NCI-H226 (cell line): ENCODE results near the gene COBL.

Experiments
- DNase-seq: peaks from one replicate; pipeline ENCODE4 v3.0.0-alpha.2; 2015

COBL gene

DNA sequence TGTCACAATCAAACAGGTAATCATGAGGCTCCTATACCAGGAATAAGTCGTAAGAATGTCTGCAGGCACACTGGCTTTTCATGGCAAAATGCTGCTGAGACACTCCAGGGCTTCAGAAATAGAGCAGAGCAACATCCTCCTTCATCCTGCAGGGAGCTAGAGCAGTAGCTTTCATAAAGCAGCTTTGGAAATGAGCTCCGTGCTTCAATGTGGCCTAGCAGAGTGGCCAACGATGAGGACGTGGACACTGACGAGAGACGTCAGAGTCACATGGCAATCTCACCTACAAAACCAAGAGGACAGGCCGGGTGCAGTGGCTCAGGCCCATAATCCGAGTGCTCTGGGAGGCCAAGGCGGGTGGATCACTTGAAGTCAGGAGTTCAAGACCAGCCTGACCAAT, 9.8 kb downstream of the COBL start:
- no peak for DNase-seq

DNA sequence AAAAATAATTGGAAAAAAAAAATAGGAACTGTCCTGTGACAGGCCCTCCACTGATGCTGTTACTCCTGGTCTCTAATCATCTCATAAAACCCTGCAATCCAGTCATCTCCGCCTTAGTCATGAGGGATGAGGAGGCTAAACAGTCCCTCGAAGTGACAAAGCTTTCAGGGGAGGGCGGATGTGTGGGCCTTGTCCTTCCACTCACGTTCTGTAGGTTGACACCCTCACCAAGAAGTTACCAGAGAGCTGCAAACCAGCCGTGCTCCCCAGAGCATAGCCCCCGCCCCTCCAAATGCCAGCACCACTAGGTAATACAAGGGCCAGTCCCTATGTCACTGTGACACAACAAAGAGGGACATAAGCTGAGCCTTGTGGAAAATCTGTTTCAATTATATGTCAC, 11.9 kb downstream of the COBL start:
- DNase-seq = no peak

DNA sequence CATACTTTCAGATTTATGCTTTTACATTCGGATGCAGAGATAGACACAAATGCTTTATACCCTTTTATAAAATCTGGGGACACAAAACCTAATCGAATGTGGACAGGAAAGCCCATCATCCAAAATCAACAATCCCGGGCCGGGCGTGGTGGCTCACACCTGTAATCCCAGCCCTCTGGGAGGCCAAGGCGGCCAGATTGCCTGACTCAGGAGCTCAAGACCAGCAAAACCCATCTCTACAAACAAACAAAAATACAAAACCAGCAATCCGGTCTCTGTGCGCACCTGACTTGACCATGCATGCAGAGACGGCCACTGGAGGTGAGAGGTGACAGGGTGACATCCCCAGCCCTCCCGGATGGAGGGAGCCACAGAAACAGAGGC, 13.5 kb downstream of the COBL start:
- no peak for DNase-seq

DNA sequence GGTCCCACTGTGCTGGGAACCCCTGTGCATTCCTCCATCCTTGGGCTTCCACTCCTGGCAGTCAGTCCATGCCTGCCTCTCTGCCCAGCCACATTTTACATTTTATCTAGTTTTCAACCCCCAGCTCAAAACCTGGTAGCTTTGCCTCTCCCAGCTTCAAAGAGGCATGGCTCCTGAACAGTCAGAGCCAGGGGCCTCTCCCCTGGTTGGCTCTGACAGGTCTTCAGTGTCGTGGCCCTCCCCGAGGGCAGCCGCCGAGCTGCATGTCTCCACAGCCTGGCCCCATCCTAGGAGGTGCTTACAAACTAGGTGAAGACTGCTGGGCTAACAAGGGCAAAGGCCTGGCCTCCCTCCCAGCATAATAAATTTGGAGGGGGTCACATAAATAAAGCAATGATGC, 14.8 kb downstream of the COBL start:
- DNase-seq = no peak

DNA sequence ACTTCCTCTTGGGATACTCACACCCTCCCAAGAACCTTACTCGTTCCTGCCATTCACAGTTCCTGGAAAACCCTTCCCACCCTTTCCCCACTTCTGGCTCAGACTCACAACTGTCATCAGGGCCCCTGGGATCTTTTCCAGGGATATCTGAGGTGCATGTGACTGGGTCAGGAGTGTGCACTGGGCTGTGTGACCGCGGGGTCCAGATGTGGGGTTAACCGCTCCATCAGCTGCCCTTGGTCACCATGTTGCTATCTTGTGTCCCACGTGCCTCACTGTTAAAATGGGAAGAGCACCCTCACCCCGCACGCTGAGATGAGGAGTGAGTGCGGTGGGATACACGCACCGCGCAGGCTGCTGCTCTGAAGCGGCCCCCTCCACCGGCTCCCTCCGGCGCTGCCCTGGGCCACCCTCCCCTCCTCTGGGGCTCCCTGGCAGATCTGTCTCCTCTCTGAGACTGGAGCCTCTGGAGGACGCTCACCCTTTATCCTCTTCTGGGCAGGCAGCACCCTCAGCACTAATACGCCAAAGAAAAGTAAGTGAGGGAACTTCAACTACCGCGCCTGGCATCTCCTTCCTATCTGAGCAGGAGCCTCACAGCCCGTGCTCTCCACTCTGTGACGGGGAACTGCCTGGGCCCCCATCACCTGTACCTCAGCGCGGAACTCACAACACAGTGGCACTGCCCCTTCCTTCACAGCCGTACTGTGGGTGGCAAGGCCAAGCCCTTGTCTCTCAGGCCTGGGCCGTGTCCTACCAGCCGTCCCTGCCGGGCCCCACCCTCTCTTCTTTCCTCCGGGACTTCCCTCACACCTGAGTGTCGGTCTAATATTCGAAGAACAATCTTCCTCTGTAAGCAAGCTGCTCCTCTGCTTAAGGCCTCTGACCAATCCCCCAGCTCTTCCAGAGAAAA, 15.6 kb downstream of the COBL start:
- DNase-seq = no peak

DNA sequence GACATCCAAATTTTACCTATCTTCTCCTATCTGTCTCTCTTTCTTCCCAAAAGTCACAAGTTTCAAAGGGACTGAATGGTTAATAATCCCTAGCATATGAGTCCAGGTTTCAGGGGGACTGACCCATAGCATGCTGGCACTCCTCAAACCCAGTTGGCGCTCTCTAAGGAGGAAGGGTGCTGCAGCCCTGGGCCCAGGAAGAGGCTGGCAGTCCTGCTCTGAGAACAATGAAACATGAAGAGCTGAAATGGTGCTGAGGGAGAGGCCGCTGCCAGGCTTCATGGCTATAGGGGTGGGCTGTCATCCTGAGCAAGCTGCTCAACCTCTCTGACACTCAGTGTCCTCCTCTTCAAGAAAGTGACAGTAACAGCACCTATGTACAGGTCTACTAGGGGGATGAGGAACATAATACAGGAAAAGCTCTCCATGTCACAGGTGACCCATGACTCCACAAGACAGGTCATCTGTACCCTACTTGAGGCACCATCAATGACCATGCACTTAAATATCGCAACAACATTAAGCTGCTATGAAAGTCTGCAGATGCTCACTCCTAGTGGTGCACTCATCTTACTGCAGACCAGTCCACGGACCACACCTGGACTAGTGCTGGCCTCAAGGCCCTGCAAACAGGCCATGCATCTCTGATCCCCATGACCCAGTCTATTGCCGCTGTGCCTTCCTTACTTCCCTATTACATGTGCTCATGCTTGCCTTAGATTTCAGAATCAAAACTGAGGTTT, 17.0 kb downstream of the COBL start:
- DNase-seq = no peak

DNA sequence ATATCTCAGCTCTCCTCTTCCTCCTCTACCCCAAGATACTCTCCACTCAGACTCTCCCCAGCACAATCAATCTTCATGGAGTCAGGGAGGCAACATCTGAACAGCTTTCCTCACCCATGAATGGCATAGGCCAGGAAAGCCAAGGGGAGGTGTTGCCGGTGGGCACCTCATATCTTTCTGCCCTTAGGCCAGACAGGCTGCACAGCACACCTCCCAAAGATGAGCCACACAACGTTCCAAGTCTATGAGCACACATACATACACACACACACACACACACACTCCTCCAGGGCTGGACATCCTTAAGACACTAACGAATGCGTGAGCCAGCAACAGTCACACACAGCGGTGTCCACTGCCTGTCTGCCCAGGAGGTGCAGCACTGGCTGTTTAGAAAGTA, 17.7 kb downstream of the COBL start:
- DNase-seq = no peak

DNA sequence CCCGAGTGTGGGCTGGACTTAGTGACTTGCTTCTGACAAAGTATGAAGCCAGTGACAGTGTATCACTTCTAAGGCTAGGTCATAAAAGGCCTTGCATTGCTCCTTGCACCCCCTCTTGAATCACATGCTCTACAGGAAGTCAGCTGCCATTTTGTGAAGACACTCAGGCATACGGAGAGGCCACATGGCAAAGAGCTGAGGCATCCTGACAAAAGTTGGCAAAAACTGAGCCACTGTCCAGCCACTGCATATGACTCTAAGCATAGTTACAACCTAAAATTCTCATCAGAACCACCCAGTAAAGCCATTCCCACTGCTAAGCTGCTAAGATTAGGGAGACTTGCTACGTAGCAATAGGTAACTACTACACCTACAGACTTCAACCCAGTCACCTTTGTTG, 18.6 kb downstream of the COBL start:
- no peak for DNase-seq

DNA sequence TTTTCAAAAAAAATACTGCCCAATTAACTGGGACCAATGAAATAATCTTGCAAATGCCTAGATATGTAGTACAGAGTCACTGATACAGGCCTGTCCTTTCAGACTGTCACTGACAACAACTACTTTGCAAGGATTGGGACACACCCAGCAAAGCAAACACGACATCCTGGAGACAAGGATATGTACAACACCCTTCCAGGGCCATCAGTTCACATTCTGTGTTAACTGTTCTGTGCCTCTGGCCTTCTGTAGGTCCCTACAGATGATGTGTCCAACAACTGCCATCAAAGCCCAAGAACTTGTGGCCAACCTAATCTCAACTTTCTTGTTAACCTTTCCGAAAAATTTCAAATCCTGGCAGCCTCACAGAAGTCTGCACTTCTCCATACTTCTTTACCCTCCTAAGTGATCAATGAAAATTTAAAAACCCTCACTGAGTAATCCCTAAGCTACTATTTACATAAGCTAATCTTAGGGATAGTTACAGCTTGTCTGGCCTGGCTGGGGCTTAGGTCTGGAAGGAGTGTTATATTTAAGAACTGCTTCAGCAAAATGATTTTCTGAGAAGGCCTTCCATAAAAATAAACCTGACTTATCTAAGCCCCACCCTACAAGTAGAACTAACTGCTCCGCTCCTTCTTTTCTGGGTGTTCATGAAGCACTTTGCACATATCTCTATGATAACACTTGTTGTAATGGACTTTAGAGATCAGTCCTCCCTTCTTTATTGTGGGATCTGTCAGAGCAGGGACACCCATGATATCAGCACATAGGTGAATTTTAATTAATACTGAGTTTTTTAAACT, 21.0 kb downstream of the COBL start:
- DNase-seq = no peak

DNA sequence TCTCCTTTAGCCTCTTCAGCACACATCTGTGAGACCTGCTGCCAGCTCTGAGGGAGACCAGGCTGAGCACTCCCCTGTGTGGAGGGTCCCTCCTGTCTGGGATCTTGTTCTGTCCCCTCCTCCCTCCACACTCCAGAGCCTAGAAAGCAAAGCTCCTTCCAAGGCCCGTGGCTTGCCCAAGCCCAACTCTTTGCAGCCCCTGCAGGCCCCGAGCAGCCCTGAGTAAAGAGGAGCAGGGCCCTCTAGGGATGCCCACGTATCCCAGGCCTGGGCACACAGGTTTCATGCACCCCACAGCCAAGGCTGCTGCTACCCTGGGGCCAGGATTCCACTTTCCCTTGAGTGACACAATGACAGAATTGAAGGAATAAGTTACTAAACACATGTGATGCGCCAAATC, 24.0 kb downstream of the COBL start:
- no peak for DNase-seq

DNA sequence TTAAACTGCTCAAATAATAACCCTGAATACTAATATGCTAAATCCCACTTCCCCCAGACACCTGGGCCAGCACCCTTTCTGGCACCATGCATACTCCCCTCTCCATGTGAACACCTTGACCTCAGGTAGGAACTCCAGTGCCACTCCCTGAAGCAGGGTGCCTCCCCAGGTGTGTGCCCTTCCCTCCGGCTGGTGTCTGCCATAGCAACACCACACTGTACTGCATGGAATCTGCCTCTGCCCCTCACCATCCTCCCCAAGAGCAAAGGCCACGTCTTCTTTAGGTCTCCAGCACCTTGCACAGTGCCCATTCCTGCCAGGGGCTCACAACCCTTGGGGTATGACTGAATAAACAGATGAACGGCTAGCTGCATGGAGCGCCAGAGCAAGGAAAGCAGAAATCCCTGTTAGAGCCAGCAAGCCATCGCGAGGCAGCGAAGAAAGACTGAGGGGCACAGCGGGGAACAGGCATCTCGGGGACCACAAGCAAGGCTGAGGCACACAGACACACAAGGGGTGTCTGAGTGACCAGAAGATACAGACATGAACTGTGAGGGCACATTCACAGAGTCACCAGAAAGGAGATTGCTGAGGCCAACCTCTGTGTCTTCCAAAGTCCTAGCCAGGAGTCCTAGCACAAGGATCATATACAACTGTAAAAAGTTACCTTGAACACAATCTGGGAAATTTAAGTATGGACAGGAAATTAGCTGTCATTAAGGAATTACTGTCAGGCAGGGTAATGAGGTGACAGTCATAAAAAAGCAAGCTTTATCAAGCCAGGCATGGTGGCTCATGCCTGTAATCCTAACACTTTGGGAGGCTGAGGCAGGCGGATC, 25.7 kb downstream of the COBL start:
- no peak for DNase-seq

DNA sequence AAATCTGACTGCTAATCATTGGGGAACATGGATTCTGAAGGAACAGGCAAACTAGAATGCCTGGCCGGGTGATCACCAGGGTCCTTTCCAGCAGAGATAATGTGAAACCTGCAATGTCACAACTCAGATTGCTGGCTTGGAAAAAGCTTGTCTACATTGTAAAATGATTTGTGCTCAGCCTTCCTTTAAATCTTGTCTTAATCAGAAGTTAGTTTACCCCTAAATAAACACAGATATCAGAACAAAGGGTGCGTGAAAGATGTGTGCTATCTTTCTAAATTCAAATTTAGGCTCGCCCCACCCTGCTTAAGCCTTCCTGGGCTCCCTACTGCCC, 26.3 kb downstream of the COBL start:
- no peak for DNase-seq

DNA sequence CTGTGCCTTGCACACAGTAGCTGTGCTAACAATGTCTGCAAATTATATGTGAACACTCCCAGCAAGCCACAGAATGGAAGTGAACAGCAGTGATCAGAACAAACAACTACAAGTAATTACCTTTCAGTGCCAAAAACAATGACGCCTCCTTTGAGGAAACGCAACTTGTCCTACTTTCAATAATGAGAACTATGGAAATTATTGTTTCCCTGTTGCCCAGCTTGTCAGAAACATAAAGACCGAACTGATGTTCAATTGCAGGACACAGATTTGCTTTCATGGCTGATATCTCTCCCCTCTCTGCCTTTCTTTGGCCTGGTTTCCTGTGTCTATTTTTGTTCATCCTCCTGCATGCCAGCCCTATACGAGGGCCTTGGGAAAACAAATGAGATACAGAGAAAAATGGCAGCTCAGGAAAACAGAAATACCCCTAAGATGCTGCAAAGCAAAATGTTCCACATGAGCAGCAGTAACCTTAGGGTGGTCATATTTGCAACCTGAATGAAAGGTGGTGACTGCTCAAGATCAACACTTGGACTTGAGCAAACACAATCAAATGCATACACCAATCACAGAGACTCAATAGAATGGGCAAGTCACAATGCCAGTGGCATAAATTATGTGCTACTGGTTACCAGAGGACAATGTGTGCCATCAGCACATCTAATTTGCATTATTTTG, 26.8 kb downstream of the COBL start:
- no peak for DNase-seq

DNA sequence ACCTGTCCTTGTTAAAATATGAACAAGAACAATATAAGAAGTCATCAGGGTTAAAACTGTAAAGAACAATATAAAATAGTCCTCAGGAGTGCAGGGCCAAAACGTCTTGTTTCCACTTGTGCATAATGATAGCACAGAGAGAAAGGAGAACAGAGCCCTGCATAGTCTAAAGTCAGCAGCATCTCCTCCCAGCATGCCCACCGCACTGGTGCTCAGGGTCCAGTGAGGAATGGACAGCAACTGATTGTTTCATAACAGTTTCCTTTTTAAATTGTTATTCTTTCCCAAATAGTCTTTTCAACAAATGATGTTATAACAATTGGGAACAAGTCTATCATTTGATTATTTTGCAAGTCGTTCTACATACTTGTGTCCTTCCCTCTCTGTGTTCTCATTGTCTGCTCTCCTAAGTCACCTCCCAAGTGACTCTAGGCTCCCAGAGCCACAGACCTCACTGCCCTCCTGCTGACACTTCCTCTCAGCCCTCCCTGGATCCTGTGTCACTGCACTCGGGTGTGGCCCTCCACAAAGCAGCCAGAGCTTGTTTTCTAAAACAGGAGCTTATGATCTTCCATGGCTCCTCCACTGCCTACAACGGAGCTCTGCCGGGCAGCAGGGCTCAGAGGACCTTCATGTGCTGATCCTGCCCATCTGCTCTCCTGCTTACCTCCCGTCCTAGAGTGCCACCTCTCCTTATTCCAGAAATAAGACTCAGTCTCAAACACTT, 27.6 kb downstream of the COBL start:
- no peak for DNase-seq

DNA sequence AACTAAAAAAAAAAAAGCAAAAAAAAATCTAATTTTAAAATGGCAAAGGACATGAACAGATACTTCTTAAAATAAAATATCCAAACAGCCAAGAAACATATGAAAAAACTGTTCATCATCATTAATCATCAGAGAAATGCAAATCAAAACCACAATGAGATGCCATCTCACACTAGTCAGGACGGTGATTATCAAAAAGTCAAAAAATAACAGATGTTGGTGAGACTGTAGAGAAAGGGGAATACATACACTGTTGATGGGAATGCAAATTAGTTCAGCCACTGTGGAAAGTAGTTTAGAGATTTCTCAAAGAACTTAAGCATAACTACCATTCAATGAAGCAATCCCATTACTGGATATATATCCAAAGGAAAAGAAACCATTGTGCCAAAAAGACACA, 30.2 kb downstream of the COBL start:
- DNase-seq = no peak

DNA sequence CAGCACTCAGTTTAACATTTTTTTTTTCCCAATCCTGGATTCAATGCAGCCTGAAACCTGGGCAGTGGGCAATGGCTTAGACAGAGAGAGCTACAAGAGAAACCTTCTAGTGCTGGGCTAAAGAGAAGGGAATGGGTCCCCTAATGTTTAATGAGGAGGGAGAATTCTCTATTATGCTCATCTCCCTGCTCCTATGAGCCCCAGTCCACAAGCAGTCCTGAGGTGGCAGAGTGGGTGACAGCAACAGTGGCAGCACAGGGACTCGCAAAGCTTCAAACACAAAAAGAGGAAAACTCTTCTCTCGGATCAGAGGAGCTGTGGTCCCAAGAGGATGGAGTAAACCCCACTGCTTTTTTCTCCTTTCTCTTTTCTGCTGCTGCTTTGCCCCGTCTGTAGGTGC, 36.5 kb downstream of the COBL start:
- DNase-seq = no peak

DNA sequence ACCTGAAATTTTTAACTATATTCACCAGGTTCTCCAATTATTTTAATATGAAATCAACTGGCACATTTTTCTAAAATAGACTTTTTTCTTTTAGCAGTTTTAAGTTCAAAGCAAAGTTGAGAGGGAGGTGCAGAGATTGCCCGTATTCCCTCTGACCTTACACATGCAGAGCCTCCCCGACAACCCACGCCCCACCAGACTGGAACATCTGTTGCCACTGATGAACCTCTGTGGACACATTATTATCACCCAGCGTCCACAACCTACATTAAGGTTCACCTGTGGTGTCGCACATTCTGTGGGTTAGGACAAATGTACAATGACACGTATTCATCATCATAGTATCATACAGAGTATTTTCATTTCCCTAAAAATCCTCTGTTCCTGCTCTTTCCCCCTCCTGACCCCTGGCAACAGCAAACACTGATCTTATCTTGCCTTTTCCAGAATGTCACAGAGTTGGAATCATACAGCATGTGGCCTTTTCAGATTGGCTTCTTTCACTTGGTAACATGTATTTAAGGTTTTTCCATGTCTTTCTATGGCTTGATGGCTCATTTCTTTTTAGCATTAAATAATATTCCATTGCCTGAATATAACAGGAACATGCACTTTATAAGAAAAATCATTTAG, 37.1 kb downstream of the COBL start:
- no peak for DNase-seq

DNA sequence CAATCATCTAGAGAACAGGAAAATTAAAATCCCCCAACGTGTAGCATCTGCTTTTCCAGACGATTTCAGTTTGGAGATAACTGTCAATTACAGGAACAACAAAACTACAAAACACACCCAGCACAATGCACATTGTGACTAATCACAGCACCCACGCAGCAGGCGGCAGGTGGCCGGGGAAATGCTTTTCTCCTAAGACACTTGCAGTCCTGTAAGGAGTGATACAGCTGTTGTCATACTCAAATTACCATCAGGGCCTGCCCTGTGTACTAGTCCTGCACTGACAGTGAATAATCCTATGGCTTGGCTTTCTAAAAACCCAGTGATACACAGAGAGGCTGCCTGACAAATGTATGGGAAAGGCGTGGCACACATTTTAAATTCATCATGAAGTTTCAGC, 37.8 kb downstream of the COBL start:
- no peak for DNase-seq

DNA sequence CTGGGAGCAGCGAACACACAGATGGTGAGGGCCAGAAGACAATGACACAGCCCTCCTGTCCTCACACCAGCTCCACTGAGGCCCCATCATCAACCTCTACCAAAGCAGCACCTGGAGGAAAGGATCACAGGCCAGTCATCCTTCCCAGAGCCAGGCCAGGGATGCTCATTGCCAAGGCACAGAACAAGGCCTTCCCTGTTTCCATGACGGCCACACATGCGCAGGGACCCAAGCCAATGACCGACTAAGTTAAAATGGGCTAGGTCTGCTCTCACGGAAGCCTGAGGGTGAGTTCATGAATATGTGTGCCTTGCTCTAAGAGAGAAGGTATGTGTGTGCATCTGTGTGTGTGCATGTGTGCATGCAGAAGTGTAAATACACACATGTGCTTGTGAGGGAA, 39.6 kb downstream of the COBL start:
- no peak for DNase-seq

DNA sequence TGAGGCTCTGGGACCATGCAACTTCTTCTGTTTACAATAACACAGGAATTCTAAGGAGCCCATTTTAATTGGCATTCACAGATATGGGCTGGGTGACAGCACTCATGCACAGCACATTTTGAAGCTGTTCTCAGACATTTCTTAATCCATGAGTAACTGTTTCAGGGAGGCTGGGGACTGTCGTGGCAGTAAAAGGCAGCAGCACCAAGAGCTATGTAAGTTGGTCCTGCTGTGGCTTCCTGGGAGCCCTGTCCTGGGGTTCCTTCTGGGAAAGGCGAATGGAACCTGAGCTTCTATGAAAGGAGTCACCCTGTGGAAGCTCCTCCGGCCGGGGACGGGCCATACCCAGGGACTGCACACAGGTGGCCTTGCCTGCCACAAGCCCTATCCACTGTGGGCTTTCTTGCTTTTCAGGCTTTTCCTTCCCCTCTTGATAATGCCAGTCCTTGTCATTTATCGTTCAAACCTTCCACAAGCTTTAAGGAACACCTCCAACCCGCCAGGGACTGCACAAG, 40.5 kb downstream of the COBL start:
- DNase-seq = no peak

DNA sequence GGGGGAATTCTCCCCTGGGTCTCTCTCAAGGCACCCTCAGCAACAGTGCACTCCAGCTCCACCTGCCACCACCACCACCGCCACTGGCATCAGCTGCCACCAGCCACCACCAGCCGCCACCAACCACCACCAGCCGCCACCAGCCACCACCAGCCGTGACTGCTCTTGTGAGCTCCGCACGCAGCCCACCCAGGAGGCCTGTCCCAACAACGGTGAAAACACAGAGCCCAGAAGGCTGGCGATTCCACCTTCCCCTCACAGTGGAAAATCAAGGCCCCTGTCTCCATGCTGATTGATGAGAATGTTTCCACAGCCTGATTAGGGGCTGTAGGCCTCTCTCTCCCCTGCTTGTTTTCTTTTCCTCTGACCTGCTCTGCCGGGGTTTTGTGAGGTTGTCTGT, 41.1 kb downstream of the COBL start:
- no peak for DNase-seq
